Measurements from ENCODE around the gene TMEM218. TPM values are rescaled to one million over a fixed set of nuclear protein-coding genes. Genes with fewer than 3 reads are reported as not detected.
"Not testable (repeated sequence)": the region's sequence is repeated elsewhere in the genome, so short reads cannot be mapped to it uniquely, and the experiment has no call there.

Gene TMEM218
- total RNA-seq, 1 donor from 2014 or later = 0.64 TPM

DNA sequence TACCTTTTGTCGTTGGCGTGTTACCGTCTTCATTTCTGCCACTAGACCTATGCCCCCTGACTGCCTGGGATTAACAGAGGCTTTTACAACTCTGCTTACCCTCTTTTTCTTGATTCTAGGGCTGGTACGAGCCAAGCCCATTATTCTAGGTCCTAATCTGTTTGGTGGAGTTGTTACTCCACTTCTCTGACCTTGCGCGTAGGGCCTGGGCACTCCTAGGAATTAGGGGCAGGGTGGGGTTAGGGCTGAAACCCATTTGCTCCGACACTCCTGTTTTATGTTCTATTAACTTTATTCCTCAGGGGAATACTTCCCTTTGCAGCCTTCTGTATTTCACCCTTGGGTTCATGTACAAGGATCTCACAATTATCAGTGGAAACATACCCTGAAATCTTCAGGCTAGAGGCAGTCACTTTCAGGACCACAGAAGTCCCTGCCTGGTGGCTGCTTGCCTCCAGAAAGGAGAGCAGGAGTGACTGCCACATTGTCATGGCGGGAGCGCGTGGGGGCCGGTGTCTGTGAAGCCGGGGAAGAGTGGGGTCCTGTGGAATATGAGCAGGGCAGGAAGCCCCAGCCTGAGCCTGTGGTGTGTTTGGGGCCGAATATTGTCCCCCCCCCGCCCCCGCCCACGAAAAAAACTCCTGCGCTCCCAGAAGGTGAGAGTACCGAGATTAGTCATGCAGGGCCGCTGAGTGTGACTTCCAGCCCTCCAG is 49.1 kb downstream of the TMEM218 start:
- peak overlapping the region; percentile 72 to 73 for H3K4me3 ChIP-seq
- no peaks in the 10 kb centered on the region for H3K9me3 ChIP-seq
- H3K27ac ChIP-seq = peak overlapping the region; percentile 63 to 66
- DNase-seq (ENCODE audit: low spot score in 2 of 2) = no peak
- intact Hi-C loops (cut with DNase I) = no loop called here
- no peak for TF ChIP-seq CTCF (IDR thresholded peaks at IDR 0.05)
- H3K4me1 ChIP-seq = peaks cover 7 to 11% of the 10 kb centered on the region in 2 donors
- H3K27me3 ChIP-seq = no peaks in the 10 kb centered on the region
- no peaks in the 10 kb centered on the region for H3K36me3 ChIP-seq

GRCh38 chr11:125061281-125061680 is 50.1 kb downstream of the TMEM218 start:
- Histone ChIP-seq H3K4me3 (no peak overlapping the region), H3K27ac (no peak overlapping the region), H3K27me3 (no peaks in the 10 kb centered on the region), H3K36me3 (no peaks in the 10 kb centered on the region), H3K9me3 (no peaks in the 10 kb centered on the region), H3K4me1 (peaks cover 7 to 11% of the 10 kb centered on the region in 2 donors)
- intact Hi-C loops (cut with DNase I) = no loop called here
- no peak for DNase-seq (ENCODE audit: low spot score in 2 of 2)
- TF ChIP-seq CTCF (IDR thresholded peaks at IDR 0.05) = no peak

DNA sequence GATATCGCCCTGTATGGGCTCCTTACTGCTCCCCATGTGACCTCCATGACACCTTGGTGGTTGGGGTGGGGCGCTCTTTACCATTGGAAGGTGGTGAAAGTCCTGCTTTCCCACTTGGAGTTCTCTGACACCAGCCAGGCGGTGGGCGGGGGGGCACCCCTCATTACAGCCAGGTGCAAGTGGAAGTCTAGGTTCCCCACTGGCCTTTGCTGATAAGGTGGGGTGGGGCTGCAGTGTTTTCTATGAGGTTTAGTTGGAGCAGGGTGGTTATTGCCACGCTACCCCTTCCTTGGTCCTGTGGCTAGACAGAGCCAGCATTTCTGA is 53.8 kb downstream of the TMEM218 start:
- no peak overlapping the region for H3K4me3 ChIP-seq
- no peak for TF ChIP-seq CTCF (IDR thresholded peaks at IDR 0.05)
- no peak overlapping the region for H3K27ac ChIP-seq
- intact Hi-C loops (cut with DNase I) = no loop called here
- DNase-seq (ENCODE audit: low spot score in 2 of 2) = no peak
- H3K36me3 ChIP-seq = no peaks in the 10 kb centered on the region
- no peaks in the 10 kb centered on the region for H3K9me3 ChIP-seq
- no peaks in the 10 kb centered on the region for H3K27me3 ChIP-seq
- H3K4me1 ChIP-seq = peaks cover 0 to 4% of the 10 kb centered on the region in 2 donors

- intact Hi-C loops (cut with DNase I) = no loop called here
- H3K27ac ChIP-seq = no peak overlapping the region
- H3K9me3 ChIP-seq = no peaks in the 10 kb centered on the region
- H3K4me1 ChIP-seq = no peaks in the 10 kb centered on the region
- DNase-seq (ENCODE audit: low spot score in 2 of 2) = no peak
- H3K36me3 ChIP-seq = no peaks in the 10 kb centered on the region
- no peaks in the 10 kb centered on the region for H3K27me3 ChIP-seq
- H3K4me3 ChIP-seq = no peak overlapping the region
- TF ChIP-seq CTCF (IDR thresholded peaks at IDR 0.05) = no peak
Observed at GRCh38 chr11:125056931-125057692, 54.3 kb downstream of the TMEM218 start.

DNA sequence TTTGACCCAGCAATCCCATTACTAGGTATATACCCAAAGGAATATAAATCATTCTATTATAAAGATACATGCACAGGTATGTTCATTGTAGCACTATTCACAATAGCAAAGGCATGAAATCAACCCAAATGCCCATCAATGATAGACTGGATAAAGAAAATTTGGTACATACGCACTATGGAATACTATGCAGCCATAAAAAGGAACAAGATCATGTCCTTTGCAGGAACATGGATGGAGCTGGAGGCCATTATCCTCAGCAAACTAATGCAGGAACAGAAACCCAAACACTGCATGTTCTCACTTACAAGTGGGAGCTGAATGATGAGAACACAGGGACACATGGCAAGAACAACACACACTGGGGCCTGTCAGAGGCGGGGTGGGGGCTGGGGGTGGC is 55.3 kb downstream of the TMEM218 start:
- H3K4me1 ChIP-seq; intact Hi-C loops (cut with DNase I); H3K4me3 ChIP-seq; H3K27me3 ChIP-seq; H3K36me3 ChIP-seq; H3K9me3 ChIP-seq; DNase-seq (ENCODE audit: low spot score in 2 of 2); H3K27ac ChIP-seq: not testable (repeated sequence)

DNA sequence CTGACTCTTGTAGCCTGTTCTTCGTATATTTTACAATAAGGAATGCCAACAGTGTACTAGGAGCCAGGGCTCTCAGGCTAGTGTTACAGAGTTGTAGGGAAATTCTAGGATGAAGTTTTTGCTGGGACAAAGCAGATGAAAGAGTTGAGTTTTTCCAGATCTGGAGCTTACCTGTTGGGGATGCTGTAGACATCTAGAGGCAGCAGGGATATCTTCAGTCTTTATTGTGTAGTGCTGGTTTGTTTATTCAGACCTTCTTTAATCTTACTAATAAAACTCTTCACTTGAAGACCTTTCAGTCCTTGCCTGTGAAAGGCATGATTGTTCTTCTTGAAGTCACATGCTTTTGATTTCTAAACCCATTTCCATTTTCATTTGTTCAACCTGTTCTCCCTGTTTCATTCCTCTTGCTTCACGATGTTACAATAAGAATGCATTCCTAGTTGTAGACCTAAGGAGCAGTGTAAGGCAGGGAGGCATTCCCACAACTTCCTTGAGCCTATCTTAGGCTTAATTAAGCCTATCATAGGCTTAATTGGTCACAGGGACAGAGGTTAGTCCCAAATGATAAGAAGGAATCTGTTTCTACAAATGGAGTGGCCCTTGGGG is 56.2 kb downstream of the TMEM218 start:
- H3K27me3 ChIP-seq = no peaks in the 10 kb centered on the region
- intact Hi-C loops (cut with DNase I) = no loop called here
- no peak for DNase-seq (ENCODE audit: low spot score in 2 of 2)
- H3K4me3 ChIP-seq = no peak overlapping the region
- TF ChIP-seq CTCF (IDR thresholded peaks at IDR 0.05) = no peak
- no peaks in the 10 kb centered on the region for H3K9me3 ChIP-seq
- H3K4me1 ChIP-seq = no peaks in the 10 kb centered on the region
- H3K27ac ChIP-seq = no peak overlapping the region
- no peaks in the 10 kb centered on the region for H3K36me3 ChIP-seq

Measured in ascending aorta (tissue), 2 donors.